A549 (cell line): ENCODE data around the gene BCL2. TPM values are rescaled to one million over a fixed set of nuclear protein-coding genes. Genes with fewer than 3 reads are reported as not detected.

Experiments
- ATAC-seq, 2 experiments: fragments of 200-7000 bp in 1 of 2; fragments of >200 bp in 1 of 2; cut with Nextera tagmentation in 1 of 2; cut with Tn5 transposase in 1 of 2; 3 replicates each; pipeline versions ENCODE4 v1.8.0 to v1.9.1; 2018 to 2020; ENCODE audit warnings: mild to moderate bottlenecking in 1 of 2, moderate library complexity in 1 of 2
- CTCF ChIA-PET: fragments of 300-600 bp; sonication (Branson Sonifier 250); formaldehyde crosslinking; extraction: SDS; loops from one replicate; lab custom pipeline; 2021; ENCODE audit warnings: antibody characterized with exemption, inconsistent platforms; lab: Yijun Ruan, JAX
- POLR2A ChIA-PET: fragments of 350-600 bp; formaldehyde crosslinking; extraction: SDS; loops from one replicate; lab custom pipeline; 2021; ENCODE audit warnings: antibody characterized with exemption, inconsistent platforms; lab: Yijun Ruan, JAX
- DNase-seq, 2 experiments: peaks; one replicate each; pipeline versions ENCODE4 v3.0.0 to v3.0.0-alpha.2; 2011 to 2016; ENCODE audit warnings: low read depth in 1 of 2, low spot score in 1 of 2
- FAIRE-seq: peaks from 2 replicates; lab custom pipeline; 2011; peaks lifted over from hg19 to GRCh38; lab: Jason Lieb, UNC
- H3K27ac ChIP-seq, 2 experiments: fragments of >200 bp; sonication (Bioruptor Twin); formaldehyde crosslinking; 3 replicates each; pipeline ENCODE4 v1.5.1; 2016 to 2017
- H3K4me1 ChIP-seq: fragments of >200 bp; sonication (Bioruptor Twin); formaldehyde crosslinking; 3 replicates; pipeline ENCODE4 v1.6.1; 2016
- H3K4me2 ChIP-seq: fragments of >200 bp; sonication (Bioruptor Twin); formaldehyde crosslinking; 3 replicates; pipeline ENCODE4 v1.6.1; 2016
- H3K4me3 ChIP-seq: fragments of >200 bp; sonication (Bioruptor Twin); formaldehyde crosslinking; 3 replicates; pipeline ENCODE4 v1.5.1; 2016
- H3K9me3 ChIP-seq: fragments of >200 bp; sonication (Bioruptor Twin); formaldehyde crosslinking; 3 replicates; pipeline ENCODE4 v1.6.1; 2016
- ATOH8 ChIP-seq: fragments of 250-450 bp; sonication (Bioruptor Pico); IDR thresholded peaks from 2 replicates; pipeline ENCODE4 v1.5.0; 2020; ENCODE audit warnings: low read depth, mild to moderate bottlenecking, moderate library complexity
- BCL3 ChIP-seq: fragments of >200 bp; sonication (Bioruptor Twin); formaldehyde crosslinking; IDR thresholded peaks from 3 replicates; pipeline ENCODE4 v1.6.1; 2016
- CBX2 ChIP-seq: fragments of 200-600 bp; sonication (generic); IDR thresholded peaks from 2 replicates; pipeline ENCODE4 v1.6.1; 2016; ENCODE audit warnings: low read depth, mild to moderate bottlenecking, borderline replicate concordance
- CTCF ChIP-seq: fragments of >200 bp; sonication (Bioruptor Twin); formaldehyde crosslinking; IDR thresholded peaks from 3 replicates; pipeline ENCODE4 v1.5.1; 2016
- E2F6 ChIP-seq: IDR thresholded peaks from 2 replicates; pipeline ENCODE4 v1.6.1; 2012; ENCODE audit warnings: low read depth, borderline replicate concordance
- ESRRA ChIP-seq: fragments of 150-350 bp; IDR thresholded peaks from 2 replicates; pipeline ENCODE4 v1.6.1; 2014; ENCODE audit warnings: mild to moderate bottlenecking, low read length, borderline replicate concordance
- FOXS1 ChIP-seq: fragments of 250-450 bp; sonication (Bioruptor Pico); IDR thresholded peaks from 2 replicates; pipeline ENCODE4 v1.5.0; 2020; ENCODE audit warnings: mild to moderate bottlenecking, moderate library complexity
- HEYL ChIP-seq: fragments of 250-450 bp; sonication (Bioruptor Pico); IDR thresholded peaks from 2 replicates; pipeline ENCODE4 v1.8.0; 2021; ENCODE audit warnings: mild to moderate bottlenecking, moderate library complexity
- HMGXB4 ChIP-seq: fragments of 250-450 bp; sonication (Bioruptor Pico); IDR thresholded peaks from 2 replicates; pipeline ENCODE4 v1.5.0; 2021; ENCODE audit warnings: mild to moderate bottlenecking, moderate library complexity, borderline replicate concordance
- HOXA7 ChIP-seq: fragments of 250-450 bp; sonication (Bioruptor Pico); IDR thresholded peaks from 2 replicates; pipeline ENCODE4 v1.5.0; 2020; ENCODE audit warnings: mild to moderate bottlenecking, moderate library complexity
- JUN ChIP-seq, 2 experiments: fragments of >200 bp; sonication (Bioruptor Twin); formaldehyde crosslinking; IDR thresholded peaks; 2 replicates in 1 of 2; 3 replicates in 1 of 2; pipeline ENCODE4 v1.6.1; 2016 to 2017
- KDM5A ChIP-seq: fragments of 200-600 bp; sonication (generic); IDR thresholded peaks from 2 replicates; pipeline ENCODE4 v1.6.1; 2016; ENCODE audit warnings: antibody characterized with exemption, mild to moderate bottlenecking
- MAX ChIP-seq: IDR thresholded peaks from 2 replicates; pipeline ENCODE4 v1.6.1; 2012
- MYC ChIP-seq: IDR thresholded peaks from 2 replicates; pipeline ENCODE4 v1.6.1; 2012; ENCODE audit warnings: mild to moderate bottlenecking, inconsistent platforms, low read length, improper control_type of control experiment, borderline replicate concordance
- PBX3 ChIP-seq: IDR thresholded peaks from 2 replicates; pipeline ENCODE4 v1.6.1; 2012
- RFX5 ChIP-seq: fragments of 450-650 bp; IDR thresholded peaks from 2 replicates; pipeline ENCODE4 v1.7.1; 2014; ENCODE audit warnings: antibody characterized with exemption, mild to moderate bottlenecking, moderate library complexity
- RNF2 ChIP-seq: fragments of 200-600 bp; sonication (generic); IDR thresholded peaks from 2 replicates; pipeline ENCODE4 v1.6.1; 2016; ENCODE audit warnings: low read depth, mild to moderate bottlenecking, antibody characterized with exemption, moderate library complexity, borderline replicate concordance
- SMC3 ChIP-seq: fragments of >200 bp; sonication (Bioruptor Twin); formaldehyde crosslinking; IDR thresholded peaks from 3 replicates; pipeline ENCODE4 v1.6.1; 2018; ENCODE audit warnings: inconsistent platforms
- USF2 ChIP-seq: fragments of 450-650 bp; IDR thresholded peaks from 2 replicates; pipeline ENCODE4 v1.6.1; 2014; ENCODE audit warnings: antibody characterized with exemption
- ZC3H11A ChIP-seq: fragments of 450-650 bp; IDR thresholded peaks from 2 replicates; pipeline ENCODE4 v1.6.1; 2014; ENCODE audit warnings: antibody characterized with exemption, mild to moderate bottlenecking
- WGBS: methylation state at CpG from one replicate; pipeline ENCODE4 v1.1.6; 2017; ENCODE audit errors: missing lambda C conversion rate; 5-methylcytosine and 5-hydroxymethylcytosine counted together
- polyA plus RNA-seq, 4 experiments: library from polyadenylated mRNA; depleted of rRNA in 3 of 4; stranded (reverse); fragments of >200 nt; fragmentation: RNase III in 1 of 4; extraction: RNeasy Plus Mini Kit Qiagen cat#74134 plus additional on column Dnase treatment in 1 of 4; gene quantifications; 2 replicates in 3 of 4; 3 replicates in 1 of 4; pipeline ENCODE4 v1.2.3, GENCODE V29; 2011 to 2017

BCL2 gene
- polyA plus RNA-seq, 2 of the 4 experiments (the other 2 are of a cell fraction), result 0.50 to 0.61 TPM

GRCh38 chr18:63283305-63284094, 36.1 kb downstream of the BCL2 start:
- POLR2A ChIA-PET, result no interaction called here
- WGBS, result 59% methylated on average over 16 of the region's 16 CpGs

More at GRCh38 chr18:63283305-63284094, 36.1 kb downstream of the BCL2 start:
- Histone ChIP-seq H3K4me3 (no peak overlapping the region), H3K9me3 (no peaks in the 10 kb centered on the region), H3K27ac (no peak overlapping the region), H3K4me1 (no peaks in the 10 kb centered on the region), H3K4me2 (no peak overlapping the region)
- no peak for ATAC-seq
- CTCF ChIA-PET, result no interaction called here
- no peak for DNase-seq
- TF ChIP-seq CBX2 (no peak), MAX (no peak), MYC (no peak), ESRRA (no peak), BCL3 (no peak), ZC3H11A (no peak), CTCF (no peak), FOXS1 (CRISPR knock-in tag) (no peak), USF2 (no peak), HEYL (no peak), HMGXB4 (CRISPR knock-in tag) (no peak), KDM5A (no peak), E2F6 (no peak), HOXA7 (CRISPR knock-in tag) (no peak), RFX5 (no peak), PBX3 (no peak), SMC3 (no peak), RNF2 (no peak), ATOH8 (CRISPR knock-in tag) (no peak), JUN (IDR thresholded peaks at IDR 0.05) (no peak)
- no peak for FAIRE-seq
